Fibroblast of the aortic adventitia (primary cell): ENCODE data around the gene EXOSC9. TPM values are rescaled to one million over a fixed set of nuclear protein-coding genes. Genes with fewer than 3 reads are reported as not detected.

Experiments used
- DNase-seq: peaks from one replicate; pipeline ENCODE4 v3.0.0-alpha.2; 2010; ENCODE audit warnings: low read depth
- H3K4me3 ChIP-seq: 2 replicates; pipeline ENCODE4 v1.5.1; 2011; ENCODE audit warnings: low read depth, mild to moderate bottlenecking, control low read depth, low read length, moderate library complexity
- CTCF ChIP-seq: IDR thresholded peaks from 2 replicates; pipeline ENCODE4 v1.5.1; 2011; ENCODE audit warnings: mild to moderate bottlenecking, low read length, control low read depth, inconsistent platforms; ENCODE audit not compliant: insufficient read depth
- total RNA-seq: library from RNA; depleted of rRNA; stranded (reverse); fragments of >200 nt; gene quantifications from 2 replicates; pipeline ENCODE4 v1.2.3, GENCODE V29; 2012; ENCODE audit warnings: low replicate concordance

Gene EXOSC9
- total RNA-seq, 1 donor, result 50.7 TPM

- TF ChIP-seq CTCF, result no peak
- DNase-seq, result no peak
- no peak overlapping the region for H3K4me3 ChIP-seq
Observed at GRCh38 chr4:121776610-121777401, 24.3 kb upstream of the EXOSC9 start.

DNA sequence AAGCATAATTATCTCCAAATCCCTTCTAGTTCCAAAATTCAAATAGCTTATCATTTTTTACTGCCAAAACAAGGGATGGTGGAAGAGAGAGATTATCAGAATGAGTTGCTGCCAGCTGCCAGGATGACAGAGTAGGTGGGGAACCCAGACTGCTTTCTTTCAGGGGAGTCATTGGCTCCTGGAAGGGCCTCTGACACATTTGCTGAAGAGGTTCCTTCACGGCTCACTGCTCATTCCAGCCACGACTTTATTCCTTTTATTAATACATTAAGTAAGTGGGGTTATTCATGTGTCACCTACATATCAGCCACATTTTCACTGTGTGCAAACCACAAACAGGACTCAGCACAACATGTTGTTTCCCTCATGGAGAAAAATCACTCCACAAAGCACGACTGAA is 23.5 kb upstream of the EXOSC9 start:
- no peak overlapping the region for H3K4me3 ChIP-seq
- TF ChIP-seq CTCF, result no peak
- no peak for DNase-seq

DNA sequence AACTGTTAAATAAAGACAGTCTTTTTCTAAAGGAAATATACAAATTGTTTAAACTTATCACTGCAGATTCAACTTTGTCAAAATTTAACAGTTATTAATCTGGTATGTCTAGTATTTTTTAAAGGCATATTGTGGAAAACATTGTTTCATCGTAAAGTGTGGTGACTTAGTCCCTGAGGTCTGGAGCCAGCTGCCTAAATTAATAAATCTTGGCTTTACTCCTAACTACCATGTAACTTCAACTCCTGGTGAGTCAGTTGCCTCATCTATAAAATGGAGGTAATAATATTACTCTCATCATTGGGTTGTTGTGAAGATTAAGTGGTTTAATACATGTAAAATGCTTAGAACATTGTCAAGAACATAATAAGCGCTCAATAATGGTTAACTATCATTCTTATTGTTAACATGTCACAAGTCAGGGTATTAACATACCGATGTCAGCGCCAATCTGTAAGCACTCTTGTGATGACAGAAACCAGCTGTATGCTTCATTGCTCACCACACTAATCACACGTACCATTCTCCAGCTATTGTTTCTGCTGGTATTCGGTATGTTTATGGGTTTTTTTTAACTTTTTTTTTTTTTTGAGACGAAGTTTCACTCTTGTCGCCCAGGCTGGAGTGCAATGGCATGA is 22.0 kb upstream of the EXOSC9 start:
- peak; percentile 85 for DNase-seq
- no peak for TF ChIP-seq CTCF

DNA sequence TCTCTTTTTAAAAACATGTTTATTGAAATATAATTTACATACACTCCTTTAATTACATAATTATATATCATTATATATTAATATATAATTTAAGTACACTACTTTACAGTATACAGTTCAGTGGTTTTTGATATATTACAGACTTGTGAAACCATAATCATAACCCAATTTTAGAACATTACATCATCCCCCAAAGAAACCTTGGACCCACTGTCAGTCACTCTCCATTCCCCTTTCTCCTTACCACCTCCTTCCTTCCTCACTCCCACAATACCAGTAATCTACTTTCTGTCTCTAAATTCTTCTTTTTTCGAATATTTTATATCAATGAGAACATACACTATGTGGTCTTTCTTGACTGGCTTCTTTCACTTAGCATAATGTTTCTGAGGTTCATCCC is 17.9 kb upstream of the EXOSC9 start:
- no peak for DNase-seq
- no peak overlapping the region for H3K4me3 ChIP-seq
- no peak for TF ChIP-seq CTCF

More for the DNA sequence above, 22.0 kb upstream of the EXOSC9 start:
- no peak overlapping the region for H3K4me3 ChIP-seq

DNA sequence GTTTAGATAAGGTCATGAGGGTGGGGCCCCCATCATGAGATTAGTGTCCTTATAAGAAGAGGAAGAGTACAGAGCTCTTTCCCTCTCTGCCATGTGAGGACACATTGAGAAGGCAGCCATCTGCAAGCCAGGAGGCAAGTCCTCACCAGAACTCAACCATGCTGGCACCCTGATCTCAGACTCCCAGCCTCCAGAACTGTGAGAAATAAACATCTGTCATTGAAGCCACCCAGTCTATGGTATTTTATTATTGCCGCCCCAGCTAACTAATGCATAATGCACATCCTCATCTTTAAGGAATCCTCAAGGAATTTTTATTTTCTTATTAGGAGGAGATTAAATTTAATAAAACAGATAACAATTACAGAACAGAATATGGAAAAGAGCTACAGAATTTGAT is 16.7 kb upstream of the EXOSC9 start:
- DNase-seq, result no peak
- no peak for TF ChIP-seq CTCF
- no peak overlapping the region for H3K4me3 ChIP-seq

GRCh38 chr4:121784975-121785374 is 16.1 kb upstream of the EXOSC9 start:
- TF ChIP-seq CTCF, result no peak
- DNase-seq, result peak; percentile 97
- no peak overlapping the region for H3K4me3 ChIP-seq
